Activated naive CD8-positive, alpha-beta T cell treated with anti-CD3 and anti-CD28 coated beads for 36 hours (primary cell): Measurements from ENCODE around the gene CAPZB. TPM values are rescaled to one million over a fixed set of nuclear protein-coding genes. Genes with fewer than 3 reads are reported as not detected.

ENCODE experiments used
- DNase-seq: peaks from one replicate; pipeline ENCODE4 v3.0.0; 2021
- H3K27ac Mint-ChIP-seq: one replicate; pipeline ENCODE4 v1.8.0; 2022; ENCODE audit warnings: mild to moderate bottlenecking, moderate library complexity, mixed read lengths
- H3K27me3 Mint-ChIP-seq: one replicate; pipeline ENCODE4 v1.8.0; 2022; ENCODE audit warnings: mild to moderate bottlenecking, mixed read lengths
- H3K36me3 Mint-ChIP-seq: one replicate; pipeline ENCODE4 v1.8.0; 2021; ENCODE audit warnings: mild to moderate bottlenecking, mixed read lengths
- H3K4me1 Mint-ChIP-seq: one replicate; pipeline ENCODE4 v1.8.0; 2021; ENCODE audit warnings: mixed read lengths
- H3K4me3 Mint-ChIP-seq: one replicate; pipeline ENCODE4 v1.8.0; 2022; ENCODE audit warnings: mild to moderate bottlenecking, moderate library complexity, mixed read lengths
- H3K9me3 Mint-ChIP-seq: one replicate; pipeline ENCODE4 v1.8.0; 2022; ENCODE audit warnings: mixed read lengths
- total RNA-seq, 2 experiments: library from RNA; stranded (reverse); gene quantifications; one replicate each; pipeline ENCODE4 v1.2.3, GENCODE V29; 2021

Gene CAPZB
- total RNA-seq, 2 experiments from 2014 or later, result 324 to 332 TPM

DNA sequence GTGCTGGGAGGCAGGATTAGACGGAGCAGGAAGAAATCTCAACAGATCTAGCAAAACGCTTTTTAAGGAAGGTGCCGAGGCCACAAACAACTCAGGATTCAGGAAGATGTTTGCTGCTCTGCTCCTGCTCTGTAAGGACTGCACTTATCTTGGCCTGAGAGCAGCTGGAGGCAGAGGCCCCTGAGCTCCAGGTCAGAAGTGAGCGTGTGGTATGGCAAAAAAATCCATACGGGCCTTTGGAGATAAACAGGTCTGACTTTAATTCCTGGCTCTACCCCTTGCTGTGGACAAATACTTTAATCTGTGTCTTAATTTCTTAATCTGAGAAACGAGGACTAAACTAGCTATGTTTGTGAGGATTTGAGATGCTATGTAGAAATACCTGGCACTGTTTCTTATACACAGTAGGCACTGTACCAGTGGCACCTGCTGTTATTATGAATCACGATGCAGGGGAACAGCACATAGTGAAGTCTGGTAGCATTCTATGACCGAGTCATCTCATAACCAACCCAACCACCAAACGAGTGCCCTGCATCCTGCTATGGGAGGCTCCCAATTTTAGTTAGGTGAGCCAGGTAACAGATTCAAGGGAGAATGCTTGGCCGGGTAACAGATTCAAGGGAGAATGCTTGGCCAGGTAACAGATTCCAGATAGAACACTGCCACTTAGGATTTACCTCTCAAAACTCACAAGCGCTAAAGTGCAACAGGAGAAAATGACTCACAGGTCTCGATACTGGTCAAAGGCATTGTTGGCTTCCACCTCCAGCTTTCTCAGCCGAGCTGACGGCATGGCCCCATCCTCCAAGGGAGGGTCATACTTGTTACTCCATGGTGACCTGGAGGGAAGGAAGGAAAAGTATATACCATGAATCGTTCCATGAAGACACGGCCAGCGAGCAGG lies 107.3 kb downstream of the CAPZB start:
- DNase-seq, result no peak
- Mint-ChIP-seq H3K4me3 (no peak overlapping the region), H3K27me3 (no peaks in the 10 kb centered on the region), H3K4me1 (peaks cover 27% of the 10 kb centered on the region), H3K36me3 (peaks cover 27% of the 10 kb centered on the region), H3K27ac (no peak overlapping the region), H3K9me3 (no peaks in the 10 kb centered on the region)

- Mint-ChIP-seq H3K36me3 (peaks cover 25% of the 10 kb centered on the region), H3K27ac (no peak overlapping the region)
These were observed 108.6 kb downstream of the CAPZB start for GRCh38 chr1:19376428-19377372.

GRCh38 chr1:19375631-19376400 lies 109.5 kb downstream of the CAPZB start:
- H3K36me3 Mint-ChIP-seq, result peaks cover 25% of the 10 kb centered on the region
- peaks cover 28% of the 10 kb centered on the region for H3K4me1 Mint-ChIP-seq
- no peaks in the 10 kb centered on the region for H3K9me3 Mint-ChIP-seq
- peak overlapping the region; percentile 23 for H3K27ac Mint-ChIP-seq
- H3K27me3 Mint-ChIP-seq, result no peaks in the 10 kb centered on the region
- no peak overlapping the region for H3K4me3 Mint-ChIP-seq
- DNase-seq, result no peak

More at GRCh38 chr1:19376428-19377372, 108.6 kb downstream of the CAPZB start:
- Mint-ChIP-seq H3K4me1 (peaks cover 27% of the 10 kb centered on the region), H3K4me3 (no peak overlapping the region), H3K27me3 (no peaks in the 10 kb centered on the region), H3K9me3 (no peaks in the 10 kb centered on the region)
- DNase-seq, result no peak

DNA sequence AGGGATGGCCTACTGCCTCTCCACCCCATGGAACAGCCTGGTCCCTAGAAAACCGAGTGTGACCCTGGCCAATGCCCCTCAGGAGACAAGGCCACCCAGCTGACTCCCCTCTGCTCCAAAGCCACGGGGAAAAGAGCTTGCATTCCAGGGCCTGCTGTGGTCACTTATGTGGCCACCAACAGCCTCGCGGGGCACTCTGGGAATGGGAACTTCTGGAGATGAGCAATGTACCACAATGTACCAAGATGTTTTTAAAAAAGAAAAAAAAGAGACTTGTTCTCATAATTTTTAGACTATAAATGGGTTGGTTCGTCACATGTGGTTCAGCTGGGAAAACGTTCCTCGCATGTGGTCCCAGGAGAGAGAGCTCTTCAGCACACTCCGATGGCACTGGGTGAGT lies 110.4 kb downstream of the CAPZB start:
- H3K4me3 Mint-ChIP-seq, result no peak overlapping the region
- no peak overlapping the region for H3K27ac Mint-ChIP-seq
- no peaks in the 10 kb centered on the region for H3K9me3 Mint-ChIP-seq
- DNase-seq, result no peak
- H3K27me3 Mint-ChIP-seq, result no peaks in the 10 kb centered on the region
- H3K4me1 Mint-ChIP-seq, result peaks cover 36% of the 10 kb centered on the region
- H3K36me3 Mint-ChIP-seq, result peaks cover 27% of the 10 kb centered on the region

DNA sequence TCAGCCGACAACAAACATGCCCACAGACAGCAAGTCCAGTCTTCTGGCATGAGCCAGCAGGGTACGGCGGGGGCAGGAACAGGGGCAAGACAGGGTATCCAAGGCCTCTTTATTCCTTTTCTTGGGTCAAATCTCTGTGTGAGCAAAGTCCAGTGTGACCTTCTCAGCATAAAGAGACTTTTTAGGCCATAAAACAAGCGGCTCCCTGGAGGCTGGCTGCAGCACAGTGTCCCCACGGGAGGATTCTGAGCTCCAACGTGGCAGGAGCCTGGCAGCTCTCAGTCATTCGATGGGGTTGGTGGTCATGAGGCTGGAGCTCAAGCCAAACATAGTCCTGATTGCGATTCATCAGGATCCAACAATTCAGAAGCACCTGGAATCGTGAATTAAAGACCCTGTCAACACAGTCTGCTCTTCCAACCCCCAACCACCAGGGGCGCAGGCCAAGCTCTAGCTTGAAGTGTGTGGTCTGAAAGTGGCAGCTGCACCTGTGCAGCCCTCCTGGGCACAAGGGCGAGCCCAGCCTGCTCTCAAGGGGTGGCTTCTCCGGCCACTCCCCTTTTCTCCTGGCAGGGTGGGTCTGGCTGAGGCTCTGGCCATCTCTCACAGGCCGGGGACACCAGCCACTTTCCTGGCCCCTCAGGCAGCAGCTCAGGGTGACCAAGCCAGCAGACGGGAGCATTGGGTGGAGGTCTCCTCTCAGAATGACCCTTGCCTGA lies 111.1 kb downstream of the CAPZB start:
- Mint-ChIP-seq H3K4me3 (no peak overlapping the region), H3K36me3 (peaks cover 22% of the 10 kb centered on the region), H3K27ac (no peak overlapping the region), H3K9me3 (no peaks in the 10 kb centered on the region), H3K4me1 (peaks cover 33% of the 10 kb centered on the region), H3K27me3 (no peaks in the 10 kb centered on the region)
- DNase-seq, result no peak

DNA sequence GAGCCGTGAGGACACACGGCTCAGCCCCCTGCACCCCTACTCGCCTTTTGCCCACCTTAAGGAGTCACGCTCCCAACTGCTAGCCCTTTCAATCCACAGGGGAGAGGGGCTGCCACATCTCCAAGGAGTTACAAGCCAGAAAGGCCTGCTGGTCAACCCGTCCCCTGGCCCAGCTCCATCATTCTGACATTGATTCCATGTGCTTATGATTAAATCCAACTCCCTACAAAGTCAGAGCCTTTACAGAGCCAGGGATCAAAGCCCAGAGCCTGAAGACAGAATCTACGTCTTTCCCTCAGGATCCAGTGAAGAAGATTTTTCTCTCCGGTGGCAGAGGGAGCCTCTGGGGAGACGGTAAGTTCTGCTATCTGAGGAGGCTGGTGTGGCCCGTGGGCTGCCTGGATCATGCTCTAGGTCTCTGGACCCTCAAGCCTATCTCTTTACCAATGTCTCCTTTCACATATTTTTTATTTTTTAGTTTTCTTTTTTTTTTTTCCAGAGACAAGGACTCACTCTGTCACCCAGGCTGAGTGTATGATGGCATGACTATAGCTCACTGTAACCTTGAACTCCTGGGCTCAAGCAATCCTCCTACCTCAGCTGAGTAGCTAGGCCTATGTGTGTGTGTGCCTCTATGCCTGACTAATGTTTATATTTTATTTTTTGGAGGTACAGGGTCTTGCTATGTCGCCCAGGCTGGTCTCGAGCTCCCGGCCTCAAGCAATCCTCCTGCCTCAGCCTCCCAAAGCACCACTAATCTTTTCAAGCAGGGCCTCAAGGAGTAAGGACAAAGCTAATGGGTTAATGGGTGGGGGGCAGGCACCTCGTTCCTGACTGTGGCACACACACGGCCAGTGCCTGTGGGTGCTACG lies 111.9 kb downstream of the CAPZB start:
- DNase-seq, result no peak
- H3K27me3 Mint-ChIP-seq, result no peaks in the 10 kb centered on the region
- H3K36me3 Mint-ChIP-seq, result peaks cover 21% of the 10 kb centered on the region
- H3K9me3 Mint-ChIP-seq, result no peaks in the 10 kb centered on the region
- H3K4me3 Mint-ChIP-seq, result no peak overlapping the region
- H3K4me1 Mint-ChIP-seq, result peaks cover 36% of the 10 kb centered on the region
- no peak overlapping the region for H3K27ac Mint-ChIP-seq

- DNase-seq, result no peak
- Mint-ChIP-seq H3K9me3 (no peaks in the 10 kb centered on the region), H3K36me3 (peaks cover 13% of the 10 kb centered on the region), H3K4me3 (no peak overlapping the region), H3K27me3 (no peaks in the 10 kb centered on the region), H3K4me1 (peaks cover 27% of the 10 kb centered on the region), H3K27ac (peak overlapping the region; percentile 36)
These were observed 112.7 kb downstream of the CAPZB start for GRCh38 chr1:19372602-19373001.

DNA sequence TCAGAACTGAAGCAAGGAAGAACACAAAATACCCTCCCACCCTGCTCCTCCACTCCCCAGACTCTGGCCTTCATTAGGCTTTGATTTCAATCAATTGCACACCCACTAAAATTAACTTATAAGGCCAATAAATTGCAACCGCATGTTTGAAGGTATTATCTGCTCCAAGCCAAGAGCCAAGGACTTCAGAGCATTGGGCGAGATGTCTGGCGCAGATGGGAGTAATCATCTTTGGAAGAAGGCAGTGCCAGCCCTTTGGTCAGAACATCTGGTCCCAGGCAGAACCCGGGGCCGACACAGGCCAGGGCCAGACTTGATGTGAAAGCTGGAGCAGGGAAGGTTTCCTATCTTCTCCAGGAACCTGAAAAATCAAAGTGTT lies 113.2 kb downstream of the CAPZB start:
- no peaks in the 10 kb centered on the region for H3K27me3 Mint-ChIP-seq
- H3K27ac Mint-ChIP-seq, result peak overlapping the region; percentile 36
- peaks cover 28% of the 10 kb centered on the region for H3K4me1 Mint-ChIP-seq
- DNase-seq, result no peak
- H3K36me3 Mint-ChIP-seq, result peaks cover 11% of the 10 kb centered on the region
- no peak overlapping the region for H3K4me3 Mint-ChIP-seq
- H3K9me3 Mint-ChIP-seq, result no peaks in the 10 kb centered on the region

- no peaks in the 10 kb centered on the region for H3K27me3 Mint-ChIP-seq
- peaks cover 5% of the 10 kb centered on the region for H3K36me3 Mint-ChIP-seq
- no peak for DNase-seq
- H3K27ac Mint-ChIP-seq, result peak overlapping the region; percentile 60
- H3K9me3 Mint-ChIP-seq, result no peaks in the 10 kb centered on the region
- H3K4me3 Mint-ChIP-seq, result no peak overlapping the region
- H3K4me1 Mint-ChIP-seq, result peaks cover 23% of the 10 kb centered on the region
These were observed 113.9 kb downstream of the CAPZB start for GRCh38 chr1:19371226-19372135.

GRCh38 chr1:19370453-19371170 lies 114.7 kb downstream of the CAPZB start:
- Mint-ChIP-seq H3K27ac (peak overlapping the region; percentile 54), H3K36me3 (peaks cover 3% of the 10 kb centered on the region), H3K9me3 (no peaks in the 10 kb centered on the region), H3K4me3 (no peak overlapping the region), H3K4me1 (peaks cover 19% of the 10 kb centered on the region), H3K27me3 (no peaks in the 10 kb centered on the region)
- DNase-seq, result no peak

GRCh38 chr1:19369396-19370090 lies 115.8 kb downstream of the CAPZB start:
- Mint-ChIP-seq H3K27me3 (no peaks in the 10 kb centered on the region), H3K4me1 (peaks cover 20% of the 10 kb centered on the region), H3K27ac (peak overlapping the region; percentile 42), H3K4me3 (no peak overlapping the region), H3K36me3 (peaks cover 8% of the 10 kb centered on the region), H3K9me3 (no peaks in the 10 kb centered on the region)
- DNase-seq, result no peak

DNA sequence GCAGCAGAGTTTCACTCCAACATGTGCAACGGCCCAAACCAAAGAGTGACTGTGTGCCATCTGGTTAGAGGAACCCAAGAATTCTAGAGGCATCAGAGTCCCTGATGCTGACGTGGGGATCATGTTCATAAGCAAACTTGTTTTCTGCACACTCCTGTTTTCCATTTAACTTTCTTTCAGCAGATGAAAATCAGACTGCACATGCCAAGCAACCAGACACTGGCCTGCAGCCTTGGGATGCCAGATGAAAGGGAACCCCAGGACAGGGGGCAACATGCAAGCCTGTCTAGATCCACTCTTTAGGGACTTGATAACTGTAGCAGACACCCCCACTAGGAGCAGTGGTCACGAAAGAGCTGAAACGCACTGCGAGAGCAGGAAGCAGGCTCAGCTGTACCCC lies 116.4 kb downstream of the CAPZB start:
- H3K4me3 Mint-ChIP-seq, result no peak overlapping the region
- peaks cover 22% of the 10 kb centered on the region for H3K4me1 Mint-ChIP-seq
- DNase-seq, result no peak
- peaks cover 8% of the 10 kb centered on the region for H3K36me3 Mint-ChIP-seq
- no peaks in the 10 kb centered on the region for H3K27me3 Mint-ChIP-seq
- H3K9me3 Mint-ChIP-seq, result no peaks in the 10 kb centered on the region
- H3K27ac Mint-ChIP-seq, result no peak overlapping the region
